ENCODE measurements around the gene SPRR2D. TPM values are rescaled to one million over a fixed set of nuclear protein-coding genes. Genes with fewer than 3 reads are reported as not detected.

The SPRR2D gene
- total and polyA plus RNA-seq, 4 donors: 1.0 to 2.5 TPM; not detected in 2

DNA sequence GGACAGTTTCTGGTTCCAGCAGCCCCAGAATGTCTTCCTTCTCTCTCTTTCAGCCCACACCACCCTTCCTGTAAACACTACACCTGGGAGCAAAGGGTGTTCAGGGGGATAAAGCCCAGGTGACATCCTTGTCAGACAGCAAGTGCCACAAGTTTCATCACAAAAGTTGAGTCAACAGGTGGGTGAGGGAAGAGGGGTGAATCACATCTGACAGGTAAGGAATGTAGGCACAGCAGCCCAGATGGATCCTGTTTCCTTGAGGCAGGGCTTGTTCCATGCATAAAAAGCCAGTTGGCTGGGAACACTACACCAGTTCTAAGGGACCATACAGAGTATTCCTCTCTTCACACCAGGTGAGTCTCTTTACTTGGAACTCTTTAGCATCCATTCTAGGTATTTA lies 10.0 kb downstream of the SPRR2D start, which contains the start of gene SPRR1B:
TSS of gene SPRR1B (plus strand) at position 309 of the 400 bp plus-strand sequence. CDS start 1,143 bp downstream, outside the sequence.
- no peak within 1 kb of the TSS for H3K9ac ChIP-seq (ENCODE audit: insufficient read depth in 1 of 2, low read length in 2 of 2)
- DNase-seq: no peak
- ATAC-seq (ENCODE audit: insufficient read depth, low FRiP score): no peak
- H3K36me3 ChIP-seq (ENCODE audit: control insufficient read depth in 4 of 4, insufficient read depth in 4 of 4, low read length in 4 of 4): no peaks in the 10 kb centered on the region
- peaks cover 0 to 3% (median 0%) of the 10 kb centered on the region in 4 donors for H3K9me3 ChIP-seq (ENCODE audit: control insufficient read depth in 4 of 4, insufficient read depth in 3 of 4, low read length in 3 of 4)
- H3K4me3 ChIP-seq: no peak within 1 kb of the TSS
- TF ChIP-seq, protein P1, sequence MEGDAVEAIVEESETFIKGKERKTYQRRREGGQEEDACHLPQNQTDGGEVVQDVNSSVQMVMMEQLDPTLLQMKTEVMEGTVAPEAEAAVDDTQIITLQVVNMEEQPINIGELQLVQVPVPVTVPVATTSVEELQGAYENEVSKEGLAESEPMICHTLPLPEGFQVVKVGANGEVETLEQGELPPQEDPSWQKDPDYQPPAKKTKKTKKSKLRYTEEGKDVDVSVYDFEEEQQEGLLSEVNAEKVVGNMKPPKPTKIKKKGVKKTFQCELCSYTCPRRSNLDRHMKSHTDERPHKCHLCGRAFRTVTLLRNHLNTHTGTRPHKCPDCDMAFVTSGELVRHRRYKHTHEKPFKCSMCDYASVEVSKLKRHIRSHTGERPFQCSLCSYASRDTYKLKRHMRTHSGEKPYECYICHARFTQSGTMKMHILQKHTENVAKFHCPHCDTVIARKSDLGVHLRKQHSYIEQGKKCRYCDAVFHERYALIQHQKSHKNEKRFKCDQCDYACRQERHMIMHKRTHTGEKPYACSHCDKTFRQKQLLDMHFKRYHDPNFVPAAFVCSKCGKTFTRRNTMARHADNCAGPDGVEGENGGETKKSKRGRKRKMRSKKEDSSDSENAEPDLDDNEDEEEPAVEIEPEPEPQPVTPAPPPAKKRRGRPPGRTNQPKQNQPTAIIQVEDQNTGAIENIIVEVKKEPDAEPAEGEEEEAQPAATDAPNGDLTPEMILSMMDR (IDR thresholded peaks at IDR 0.05; ENCODE audit: control extremely low read depth, extremely low read depth): no peak
- no peak within 1 kb of the TSS for H3K27ac ChIP-seq (ENCODE audit: low read depth in 1 of 2, low read length in 1 of 2)
- H3K4me1 ChIP-seq (ENCODE audit: control insufficient read depth in 5 of 5, insufficient read depth in 5 of 5, low read length in 5 of 5): no peaks in the 10 kb centered on the region
- no peaks in the 10 kb centered on the region for H3K27me3 ChIP-seq (ENCODE audit: control insufficient read depth in 3 of 3, insufficient read depth in 3 of 3, low read length in 2 of 3)

DNA sequence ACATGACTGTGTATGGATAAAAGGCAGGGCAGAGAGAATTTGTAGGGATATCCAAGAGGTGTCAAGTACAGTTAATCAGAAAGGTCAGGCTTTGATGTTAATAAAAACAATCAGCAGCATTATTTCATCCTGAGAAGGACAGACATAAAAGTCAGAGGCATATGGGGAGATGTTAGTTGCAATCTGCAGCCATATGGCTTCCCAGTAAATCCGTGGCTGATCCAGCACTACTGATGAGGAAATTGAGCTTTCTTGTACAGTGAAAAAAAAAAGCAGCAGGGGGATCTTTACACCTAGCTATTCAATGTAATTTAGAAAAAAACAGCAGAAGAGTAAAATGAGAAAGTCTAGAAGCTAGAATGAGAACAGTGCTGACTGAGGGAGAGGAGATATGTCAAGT lies 12.2 kb downstream of the SPRR2D start:
- Histone ChIP-seq H3K4me3 (no peak overlapping the region), H3K27me3 (ENCODE audit: control insufficient read depth in 3 of 3, insufficient read depth in 3 of 3, low read length in 2 of 3) (no peaks in the 10 kb centered on the region), H3K27ac (ENCODE audit: low read depth in 1 of 2, low read length in 1 of 2) (no peak overlapping the region), H3K36me3 (ENCODE audit: control insufficient read depth in 4 of 4, insufficient read depth in 4 of 4, low read length in 4 of 4) (no peaks in the 10 kb centered on the region), H3K9ac (ENCODE audit: insufficient read depth in 1 of 2, low read length in 2 of 2) (no peak overlapping the region), H3K9me3 (ENCODE audit: control insufficient read depth in 4 of 4, insufficient read depth in 3 of 4, low read length in 3 of 4) (peaks cover 0 to 5% (median 0%) of the 10 kb centered on the region in 4 donors), H3K4me1 (ENCODE audit: control insufficient read depth in 5 of 5, insufficient read depth in 5 of 5, low read length in 5 of 5) (no peaks in the 10 kb centered on the region)
- ATAC-seq (ENCODE audit: insufficient read depth, low FRiP score) (no peak), DNase-seq (no peak)
- 67 to 75% methylated on average over 1 of the region's 1 CpG for WGBS, 2 donors
- TF ChIP-seq, protein P1 (IDR thresholded peaks at IDR 0.05; ENCODE audit: control extremely low read depth, extremely low read depth): no peak

DNA sequence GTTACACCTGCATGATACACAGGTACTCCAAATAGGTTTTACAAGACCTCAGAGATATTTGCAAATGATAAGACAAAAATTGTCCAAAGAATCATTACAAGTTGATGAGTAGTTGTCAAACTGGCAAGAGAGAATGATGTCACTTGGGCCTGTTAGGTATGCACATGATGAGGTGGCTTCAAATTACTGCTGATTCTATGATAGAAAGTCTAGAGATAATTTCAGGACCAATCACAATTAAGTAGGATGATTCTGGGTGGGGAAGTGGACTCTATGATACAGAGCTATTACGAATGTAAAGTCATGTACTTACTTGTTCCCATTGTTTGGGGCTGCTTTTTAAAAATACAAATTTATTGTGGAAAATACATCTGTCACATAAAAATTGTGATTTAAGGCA lies 15.1 kb downstream of the SPRR2D start:
- Histone ChIP-seq H3K27ac (ENCODE audit: low read depth in 1 of 2, low read length in 1 of 2) (no peak overlapping the region), H3K9me3 (ENCODE audit: control insufficient read depth in 4 of 4, insufficient read depth in 3 of 4, low read length in 3 of 4) (peaks cover 0 to 5% (median 0%) of the 10 kb centered on the region in 4 donors), H3K36me3 (ENCODE audit: control insufficient read depth in 4 of 4, insufficient read depth in 4 of 4, low read length in 4 of 4) (no peaks in the 10 kb centered on the region), H3K27me3 (ENCODE audit: control insufficient read depth in 3 of 3, insufficient read depth in 3 of 3, low read length in 2 of 3) (no peaks in the 10 kb centered on the region), H3K4me3 (no peak overlapping the region), H3K4me1 (ENCODE audit: control insufficient read depth in 5 of 5, insufficient read depth in 5 of 5, low read length in 5 of 5) (no peaks in the 10 kb centered on the region), H3K9ac (ENCODE audit: insufficient read depth in 1 of 2, low read length in 2 of 2) (no peak overlapping the region)
- 77 to 85% methylated on average over 1 of the region's 1 CpG for WGBS, 2 donors
- DNase-seq (no peak), ATAC-seq (ENCODE audit: insufficient read depth, low FRiP score) (no peak)
- TF ChIP-seq, protein P1 (IDR thresholded peaks at IDR 0.05; ENCODE audit: control extremely low read depth, extremely low read depth): no peak

DNA sequence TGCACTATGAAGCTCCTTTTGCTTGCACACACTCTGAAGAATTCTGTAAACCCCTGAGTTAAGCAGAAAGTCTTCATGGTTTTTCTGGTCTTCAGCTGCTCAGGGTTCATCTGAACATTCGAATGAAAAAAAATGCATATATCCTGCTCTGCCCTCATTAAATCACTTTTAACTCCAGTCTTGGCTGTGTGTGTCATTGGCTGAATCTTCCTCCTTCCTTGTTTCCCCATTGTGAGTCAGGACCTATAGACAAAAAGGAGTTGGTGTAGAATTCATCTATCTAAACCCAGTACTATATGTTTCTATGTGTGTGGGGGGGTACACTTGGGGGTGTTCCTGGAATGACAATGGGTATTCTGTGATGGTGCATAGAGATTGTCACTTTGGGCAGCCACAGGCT lies 16.5 kb downstream of the SPRR2D start:
- Histone ChIP-seq H3K27ac (ENCODE audit: low read depth in 1 of 2, low read length in 1 of 2) (no peak overlapping the region), H3K27me3 (ENCODE audit: control insufficient read depth in 3 of 3, insufficient read depth in 3 of 3, low read length in 2 of 3) (no peaks in the 10 kb centered on the region), H3K9me3 (ENCODE audit: control insufficient read depth in 4 of 4, insufficient read depth in 3 of 4, low read length in 3 of 4) (peaks cover 0 to 5% (median 0%) of the 10 kb centered on the region in 4 donors), H3K9ac (ENCODE audit: insufficient read depth in 1 of 2, low read length in 2 of 2) (no peak overlapping the region), H3K36me3 (ENCODE audit: control insufficient read depth in 4 of 4, insufficient read depth in 4 of 4, low read length in 4 of 4) (no peaks in the 10 kb centered on the region), H3K4me3 (no peak overlapping the region), H3K4me1 (ENCODE audit: control insufficient read depth in 5 of 5, insufficient read depth in 5 of 5, low read length in 5 of 5) (no peaks in the 10 kb centered on the region)
- no peak for ATAC-seq (ENCODE audit: insufficient read depth, low FRiP score)
- 91% methylated on average over 1 of the region's 1 CpG for WGBS, 2 donors
- no peak for DNase-seq
- TF ChIP-seq, protein P1 (IDR thresholded peaks at IDR 0.05; ENCODE audit: control extremely low read depth, extremely low read depth): no peak

Measured in lung (tissue), 12 donors.